ENCODE results near the gene CARD10. TPM values are rescaled to one million over a fixed set of nuclear protein-coding genes. Genes with fewer than 3 reads are reported as not detected.

CARD10 gene
- total and polyA plus RNA-seq, 2 of the 13 experiments (the other 11 are each of a cell fraction or from before 2014, with no cell fraction given), result 35.2 to 55.8 TPM

GRCh38 chr22:37492428-37493344 lies 26.5 kb downstream of the CARD10 start:
- ChIA-PET POLR2A (interaction anchor here (0.6 kb wide), 1 partner anchor 55 kb away, joined by 3 read pairs; no protein-coding TSS in a partner anchor), CTCF (ENCODE audit: low intra/inter-chr PET ratio, low total read pairs) (no interaction called here)
- WGBS (ENCODE audit: low lambda C conversion rate), result 68% methylated on average over 9 of the region's 24 CpGs
- no peaks in the 10 kb centered on the region for H3K27me3 ChIP-seq (ENCODE audit: control insufficient read depth in 1 of 2, insufficient read depth in 2 of 2, low read length in 2 of 2)
- no peak overlapping the region for H3K9ac ChIP-seq (ENCODE audit: insufficient read depth, low read depth, low read length)
- H3K36me3 ChIP-seq (replicated peaks in 1 of 2; ENCODE audit: control insufficient read depth in 1 of 2, insufficient read depth in 2 of 2, low read length in 2 of 2), result peaks cover 28 to 59% of the 10 kb centered on the region in 2 experiments
- in situ Hi-C loops (cut with HindIII; ENCODE audit: extremely low pct_ligation_motif_present, low pct_unique_long_range_greater_than_20kb) (no loop called here), intact Hi-C loops (cut with micrococcal nuclease; ENCODE audit: unreplicated experiment) (no loop called here)
- ATAC-seq (peak; percentile 12; the same call in 1 of the 3 replicates), DNase-seq (ENCODE audit: low spot score) (no peak), FAIRE-seq (peak; percentile 74)
- BruUV-seq (replicated peaks), result no TSS peak
- no peak overlapping the region for H3K27ac ChIP-seq (ENCODE audit: extremely low read length, insufficient read depth, low read length)
- no peak overlapping the region for H3K4me2 ChIP-seq (ENCODE audit: low read depth, low read length)
- no peaks in the 10 kb centered on the region for H3K9me3 ChIP-seq (ENCODE audit: low read length)
- H3K4me3 ChIP-seq (replicated peaks in 1 of 3; ENCODE audit: insufficient read depth in 1 of 3, low read depth in 2 of 3, low read length in 3 of 3), result no peak overlapping the region
- H3K79me2 ChIP-seq (ENCODE audit: insufficient read depth, low read length), result no peaks in the 10 kb centered on the region
- peaks cover 23% of the 10 kb centered on the region for H3K4me1 ChIP-seq (ENCODE audit: insufficient read depth, low read length)
- H4K20me1 ChIP-seq (ENCODE audit: insufficient read depth, low read length), result no peaks in the 10 kb centered on the region
- no peak for TF ChIP-seq LCORL (IDR thresholded peaks at IDR 0.05)
- no peak for TF ChIP-seq LCORL (CRISPR knock-in tag; IDR thresholded peaks at IDR 0.05)
- no peak for TF ChIP-seq ZNF460 (CRISPR knock-in tag; IDR thresholded peaks at IDR 0.05; ENCODE audit: borderline replicate concordance)
- peak; percentile 29 for TF ChIP-seq STAG1 (CRISPR knock-in tag; IDR thresholded peaks at IDR 0.05)
- TF ChIP-seq RBFOX2 (IDR thresholded peaks at IDR 0.05; ENCODE audit: low read depth, low read length), result 0 out of 2 replicates have a peak, but pooled peaks have one; percentile 20
- TF ChIP-seq NR2F6 (IDR thresholded peaks at IDR 0.05), result no peak
- TF ChIP-seq NR2F6 (CRISPR knock-in tag; IDR thresholded peaks at IDR 0.05), result no peak
- TF ChIP-seq HNRNPL (IDR thresholded peaks at IDR 0.05; ENCODE audit: low read depth, low read length), result 0 out of 2 replicates have a peak, but pooled peaks have one; percentile 26
- peak; percentile 96 for TF ChIP-seq ZKSCAN1 (IDR thresholded peaks at IDR 0.05; ENCODE audit: low read length)
- TF ChIP-seq FOSL1 (CRISPR knock-in tag; IDR thresholded peaks at IDR 0.05; ENCODE audit: borderline replicate concordance), result 0 out of 2 replicates have a peak, but pooled peaks have one; percentile 9
- TF ChIP-seq CEBPZ (IDR thresholded peaks at IDR 0.05; ENCODE audit: low read length), result no peak
- peak; percentile 39; the same call in 1 of the 2 replicates for TF ChIP-seq ZMYM3 (CRISPR knock-in tag; IDR thresholded peaks at IDR 0.05)
- TF ChIP-seq CTCF (CRISPR knock-in tag; IDR thresholded peaks at IDR 0.05), result peak; percentile 52
- TF ChIP-seq ZNF740 (CRISPR knock-in tag; IDR thresholded peaks at IDR 0.05), result no peak
- peak; percentile 73 for TF ChIP-seq ZNF652 (CRISPR knock-in tag; IDR thresholded peaks at IDR 0.05; ENCODE audit: borderline replicate concordance, low read depth)
- no peak for TF ChIP-seq KLF11 (CRISPR knock-in tag; IDR thresholded peaks at IDR 0.05)
- H2AFZ ChIP-seq (ENCODE audit: low read length), result no peak overlapping the region

Data from HepG2 (cell line).